ENCODE measurements around the gene CASKIN1.

GRCh38 chr16:2196162-2196980, at the start of gene CASKIN1:
- TF ChIP-seq, protein P1, sequence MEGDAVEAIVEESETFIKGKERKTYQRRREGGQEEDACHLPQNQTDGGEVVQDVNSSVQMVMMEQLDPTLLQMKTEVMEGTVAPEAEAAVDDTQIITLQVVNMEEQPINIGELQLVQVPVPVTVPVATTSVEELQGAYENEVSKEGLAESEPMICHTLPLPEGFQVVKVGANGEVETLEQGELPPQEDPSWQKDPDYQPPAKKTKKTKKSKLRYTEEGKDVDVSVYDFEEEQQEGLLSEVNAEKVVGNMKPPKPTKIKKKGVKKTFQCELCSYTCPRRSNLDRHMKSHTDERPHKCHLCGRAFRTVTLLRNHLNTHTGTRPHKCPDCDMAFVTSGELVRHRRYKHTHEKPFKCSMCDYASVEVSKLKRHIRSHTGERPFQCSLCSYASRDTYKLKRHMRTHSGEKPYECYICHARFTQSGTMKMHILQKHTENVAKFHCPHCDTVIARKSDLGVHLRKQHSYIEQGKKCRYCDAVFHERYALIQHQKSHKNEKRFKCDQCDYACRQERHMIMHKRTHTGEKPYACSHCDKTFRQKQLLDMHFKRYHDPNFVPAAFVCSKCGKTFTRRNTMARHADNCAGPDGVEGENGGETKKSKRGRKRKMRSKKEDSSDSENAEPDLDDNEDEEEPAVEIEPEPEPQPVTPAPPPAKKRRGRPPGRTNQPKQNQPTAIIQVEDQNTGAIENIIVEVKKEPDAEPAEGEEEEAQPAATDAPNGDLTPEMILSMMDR (IDR thresholded peaks at IDR 0.05), result no peak
- no peak for TF ChIP-seq POLR2A (IDR thresholded peaks at IDR 0.05)
